Measurements from ENCODE around the gene RSPO4.

DNA sequence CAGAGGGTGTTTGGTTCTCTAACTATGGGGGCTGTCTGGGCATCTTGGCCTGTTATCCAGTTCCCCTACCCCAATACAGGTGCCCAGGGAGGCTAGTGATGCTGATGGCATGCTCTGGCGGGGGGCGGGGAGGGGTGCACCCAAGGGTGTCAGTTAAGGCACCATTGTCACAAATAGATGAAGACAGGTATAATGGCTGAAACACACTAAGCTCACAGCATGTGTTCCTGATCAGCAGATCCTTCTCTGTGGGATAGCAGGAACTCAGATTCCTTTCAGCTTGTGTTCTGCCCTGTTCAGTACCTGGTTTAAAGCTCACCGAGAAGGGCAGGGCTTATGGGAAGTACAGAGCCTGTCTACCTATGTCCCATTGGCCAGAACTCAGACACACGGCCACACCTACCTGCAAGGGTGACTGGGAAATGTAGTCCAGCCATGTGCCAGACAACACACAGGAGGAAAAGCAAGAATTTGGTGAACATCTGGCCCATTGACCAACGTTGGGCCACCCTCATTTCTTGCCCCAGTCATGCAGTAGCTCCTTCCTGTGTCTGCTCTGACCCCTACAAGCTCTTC is 3.4 kb upstream of the RSPO4 start:
- TF ChIP-seq, protein P1, sequence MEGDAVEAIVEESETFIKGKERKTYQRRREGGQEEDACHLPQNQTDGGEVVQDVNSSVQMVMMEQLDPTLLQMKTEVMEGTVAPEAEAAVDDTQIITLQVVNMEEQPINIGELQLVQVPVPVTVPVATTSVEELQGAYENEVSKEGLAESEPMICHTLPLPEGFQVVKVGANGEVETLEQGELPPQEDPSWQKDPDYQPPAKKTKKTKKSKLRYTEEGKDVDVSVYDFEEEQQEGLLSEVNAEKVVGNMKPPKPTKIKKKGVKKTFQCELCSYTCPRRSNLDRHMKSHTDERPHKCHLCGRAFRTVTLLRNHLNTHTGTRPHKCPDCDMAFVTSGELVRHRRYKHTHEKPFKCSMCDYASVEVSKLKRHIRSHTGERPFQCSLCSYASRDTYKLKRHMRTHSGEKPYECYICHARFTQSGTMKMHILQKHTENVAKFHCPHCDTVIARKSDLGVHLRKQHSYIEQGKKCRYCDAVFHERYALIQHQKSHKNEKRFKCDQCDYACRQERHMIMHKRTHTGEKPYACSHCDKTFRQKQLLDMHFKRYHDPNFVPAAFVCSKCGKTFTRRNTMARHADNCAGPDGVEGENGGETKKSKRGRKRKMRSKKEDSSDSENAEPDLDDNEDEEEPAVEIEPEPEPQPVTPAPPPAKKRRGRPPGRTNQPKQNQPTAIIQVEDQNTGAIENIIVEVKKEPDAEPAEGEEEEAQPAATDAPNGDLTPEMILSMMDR (IDR thresholded peaks at IDR 0.05; ENCODE audit: low read depth, low read length): no peak
- no peak for TF ChIP-seq MYC (IDR thresholded peaks at IDR 0.05; ENCODE audit: low read depth, low read length)
- TF ChIP-seq, protein P2, sequence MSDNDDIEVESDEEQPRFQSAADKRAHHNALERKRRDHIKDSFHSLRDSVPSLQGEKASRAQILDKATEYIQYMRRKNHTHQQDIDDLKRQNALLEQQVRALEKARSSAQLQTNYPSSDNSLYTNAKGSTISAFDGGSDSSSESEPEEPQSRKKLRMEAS (IDR thresholded peaks at IDR 0.05; ENCODE audit: low read depth, low read length): no peak; the same call in 1 of the 2 replicates
